ENCODE measurements around the gene IRF1.

GRCh38 chr5:132462856-132463745 is 27.5 kb downstream of the IRF1 start:
- TF ChIP-seq CTCF (conservative IDR thresholded peaks at IDR 0.05 in 1 of 2, IDR thresholded peaks at IDR 0.05 in 1 of 2; ENCODE audit: extremely low read depth in 1 of 2, insufficient read depth in 1 of 2, low read depth in 1 of 2, low read length in 2 of 2), result no peak
- no peak for TF ChIP-seq EZH2 (IDR thresholded peaks at IDR 0.05; ENCODE audit: borderline replicate concordance, low read length)
